T follicular helper cell (primary cell): ENCODE measurements around the gene RIIAD1.
"Not testable (repeated sequence)": the region's sequence is repeated elsewhere in the genome, so short reads cannot be mapped to it uniquely, and the experiment has no call there.

Experiments
- DNase-seq: peaks from one replicate; pipeline ENCODE4 v3.0.0-alpha.2; 2020; ENCODE audit warnings: low read depth

RIIAD1 gene

DNA sequence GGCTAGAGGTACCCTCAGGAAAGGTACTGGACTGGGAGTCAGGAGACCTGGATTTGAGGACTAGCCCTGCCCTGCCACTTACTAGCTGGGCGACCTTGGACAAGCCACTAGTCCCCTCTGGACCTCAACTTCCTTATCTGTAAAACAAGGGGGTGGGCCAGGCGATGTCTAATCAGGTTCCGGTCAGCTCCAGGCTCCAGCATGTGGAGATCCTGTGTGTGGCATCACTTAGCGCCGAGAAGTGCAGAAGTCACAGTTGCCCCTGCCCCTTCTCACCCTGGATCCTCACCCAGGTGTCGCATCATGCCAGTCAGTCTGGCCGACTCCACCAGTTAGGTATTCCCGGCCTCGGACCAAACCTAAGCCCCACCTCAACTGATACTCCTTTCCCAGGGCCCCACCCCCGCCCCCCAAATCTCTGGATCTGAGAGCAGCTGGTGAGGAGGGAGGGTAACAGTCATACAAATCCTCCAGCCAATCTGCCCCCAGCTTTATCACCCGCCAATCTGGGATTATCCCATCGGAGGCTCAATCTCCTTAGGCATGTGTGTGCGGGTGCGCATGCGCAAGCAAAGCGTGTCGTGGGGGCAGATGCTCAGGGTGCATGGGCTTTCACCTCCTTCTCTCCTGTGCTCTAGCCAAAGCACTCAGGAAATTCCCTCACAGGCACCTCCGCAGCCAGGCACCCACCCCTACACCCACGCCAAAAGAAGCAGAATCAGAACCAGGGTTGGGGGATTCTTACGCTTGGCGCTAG, 10.1 kb upstream of the RIIAD1 start:
- DNase-seq = no peak

DNA sequence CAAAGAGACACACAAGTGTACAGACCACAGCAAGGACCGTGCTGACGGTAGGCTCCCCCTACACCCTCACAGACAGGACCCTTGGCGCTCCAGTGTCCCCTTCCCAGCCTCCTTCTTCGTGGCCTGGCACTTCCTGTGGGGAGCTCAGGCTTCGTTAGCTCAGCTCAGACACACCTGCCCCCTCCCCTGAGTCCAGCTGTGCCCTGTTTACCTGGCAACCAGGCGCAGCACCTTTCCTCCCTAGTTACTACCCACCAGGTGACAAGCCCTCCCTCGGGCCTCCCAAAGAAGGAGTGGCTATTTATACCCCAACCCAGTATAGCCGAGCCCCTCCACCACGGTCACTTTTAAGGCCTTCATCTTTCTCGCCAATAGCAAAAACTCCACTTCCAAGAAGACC, 9.4 kb upstream of the RIIAD1 start:
- no peak for DNase-seq

DNA sequence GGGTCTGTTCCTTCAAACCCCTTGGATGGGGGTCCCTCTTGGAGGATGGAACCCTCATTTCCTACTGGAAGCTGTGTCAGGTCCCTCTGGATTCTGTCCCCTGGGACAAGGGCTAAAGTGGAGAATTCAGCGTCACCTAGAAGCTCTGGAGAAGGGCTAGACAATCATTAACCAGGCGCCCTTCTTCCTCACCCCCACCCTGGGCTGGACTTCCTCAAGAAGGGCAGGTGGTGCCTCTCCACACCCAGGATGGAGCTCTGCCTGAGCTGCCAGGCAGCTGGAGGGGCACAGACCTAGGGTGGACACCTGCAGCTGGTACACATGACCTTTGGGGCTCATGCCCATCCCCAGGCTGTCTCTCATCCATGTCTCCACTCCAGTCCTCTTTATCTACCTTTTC, 8.3 kb upstream of the RIIAD1 start:
- no peak for DNase-seq

DNA sequence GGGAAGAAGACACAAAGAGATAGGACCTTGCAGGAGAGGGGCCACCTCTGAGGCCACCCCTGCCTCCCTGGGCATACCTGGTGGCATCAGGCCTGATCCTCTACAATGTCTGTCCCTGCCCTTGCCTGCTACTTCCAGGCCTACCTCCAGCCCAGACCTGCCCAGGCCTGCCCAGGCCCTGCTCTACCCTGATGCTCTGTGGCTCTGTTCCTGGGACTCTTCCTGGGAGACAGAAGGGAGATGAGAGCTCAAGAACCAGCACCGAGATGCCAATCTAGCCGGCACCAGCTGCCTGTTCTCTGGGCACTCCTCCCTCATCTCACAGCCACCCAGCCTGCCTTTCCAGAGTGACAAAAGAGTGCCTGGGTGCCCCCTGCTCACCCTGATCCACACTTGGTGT, 7.4 kb upstream of the RIIAD1 start:
- no peak for DNase-seq

DNA sequence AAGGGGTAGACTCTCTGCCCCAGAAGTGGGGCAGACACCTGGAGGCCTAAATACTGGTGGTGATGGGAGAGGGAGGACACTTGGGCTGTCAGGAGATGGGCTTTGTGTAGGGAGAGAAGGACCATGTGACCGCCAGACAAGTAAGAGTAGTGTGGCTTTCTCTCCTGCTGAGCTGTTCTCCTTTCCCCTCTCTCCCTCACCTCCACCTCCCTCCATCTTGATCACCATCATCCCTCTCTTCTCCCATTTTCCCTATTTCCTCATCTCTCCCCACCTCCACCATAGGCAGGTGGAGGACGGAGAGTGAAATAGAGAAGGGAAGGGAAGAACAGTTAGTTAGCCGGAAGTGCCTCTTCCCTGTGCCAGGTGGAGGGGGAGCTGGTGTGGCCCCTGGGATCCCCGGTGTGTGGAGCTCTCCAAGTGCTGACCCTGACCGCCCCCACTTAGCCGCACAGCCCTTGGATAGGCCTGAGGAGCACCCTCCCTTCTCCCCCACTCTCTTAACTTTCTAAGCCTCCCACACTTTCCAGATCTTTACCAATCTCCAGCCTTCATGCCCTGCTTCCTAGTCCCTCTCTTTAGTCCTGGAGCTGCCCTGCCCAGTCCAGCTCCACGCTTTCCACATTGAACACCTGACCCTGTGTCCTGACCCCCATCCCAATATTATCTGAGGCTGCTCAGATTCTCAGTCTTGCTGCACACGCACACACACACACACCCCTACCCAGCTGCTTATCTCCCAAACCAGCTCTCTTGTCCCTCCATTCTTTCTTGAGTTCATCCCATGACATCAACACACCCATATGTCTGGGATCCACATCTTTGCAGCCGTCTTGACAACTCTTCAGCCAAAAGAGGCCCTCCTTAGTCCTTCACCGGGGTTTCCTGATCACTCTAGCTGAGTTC, 6.2 kb upstream of the RIIAD1 start:
- DNase-seq = no peak

DNA sequence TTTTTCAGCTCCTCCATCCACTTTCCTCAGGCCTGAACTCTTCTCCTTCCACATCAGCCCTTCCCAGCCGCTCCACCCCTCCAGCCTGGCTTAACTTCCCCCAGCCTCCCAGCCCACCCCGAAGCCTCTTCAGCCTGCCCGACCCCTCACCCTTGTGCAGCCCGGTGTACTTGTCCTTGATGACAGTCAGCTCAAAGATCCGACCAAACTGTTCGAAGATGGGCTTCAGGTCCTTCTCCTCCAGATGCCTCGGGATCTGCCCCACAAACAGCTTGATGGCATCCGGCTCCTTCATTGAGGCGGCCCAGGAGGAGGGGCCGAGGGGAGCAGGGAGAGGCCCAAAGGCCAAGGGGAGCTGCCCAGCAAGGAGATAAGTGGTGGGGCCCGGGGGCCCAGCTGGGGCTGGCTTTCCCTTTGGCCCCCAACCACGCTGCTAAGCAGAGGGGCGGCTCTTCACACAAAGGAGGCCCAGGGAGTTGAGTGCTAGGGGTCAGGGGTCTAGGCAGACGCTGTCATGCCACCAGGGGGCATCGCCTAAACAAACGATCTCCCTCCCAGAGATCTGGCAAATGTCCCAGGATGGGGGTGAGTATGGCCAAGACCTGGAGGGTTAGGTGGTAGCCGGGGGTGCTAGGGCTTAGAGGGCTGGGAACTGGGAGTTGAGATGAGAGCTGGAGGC, 5.5 kb upstream of the RIIAD1 start:
- DNase-seq = no peak

DNA sequence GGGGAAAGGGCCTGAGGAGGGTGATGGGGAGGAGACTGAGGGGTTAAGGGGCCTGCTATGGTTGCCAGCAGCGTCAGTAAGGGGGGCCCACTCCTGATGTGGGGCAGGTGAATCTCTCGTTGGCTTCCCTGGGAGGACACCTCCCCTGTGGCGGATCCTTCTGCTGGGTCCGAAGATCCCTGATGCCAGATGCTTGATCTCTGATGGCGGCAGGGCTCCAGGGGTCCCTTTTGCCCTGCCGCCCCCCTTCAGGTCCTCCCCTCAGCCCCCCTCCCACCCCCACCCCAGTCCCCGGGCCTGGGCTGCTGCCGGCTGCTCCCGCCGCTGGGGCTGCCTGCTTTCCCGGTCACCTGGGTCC, 4.9 kb upstream of the RIIAD1 start:
- no peak for DNase-seq

DNA sequence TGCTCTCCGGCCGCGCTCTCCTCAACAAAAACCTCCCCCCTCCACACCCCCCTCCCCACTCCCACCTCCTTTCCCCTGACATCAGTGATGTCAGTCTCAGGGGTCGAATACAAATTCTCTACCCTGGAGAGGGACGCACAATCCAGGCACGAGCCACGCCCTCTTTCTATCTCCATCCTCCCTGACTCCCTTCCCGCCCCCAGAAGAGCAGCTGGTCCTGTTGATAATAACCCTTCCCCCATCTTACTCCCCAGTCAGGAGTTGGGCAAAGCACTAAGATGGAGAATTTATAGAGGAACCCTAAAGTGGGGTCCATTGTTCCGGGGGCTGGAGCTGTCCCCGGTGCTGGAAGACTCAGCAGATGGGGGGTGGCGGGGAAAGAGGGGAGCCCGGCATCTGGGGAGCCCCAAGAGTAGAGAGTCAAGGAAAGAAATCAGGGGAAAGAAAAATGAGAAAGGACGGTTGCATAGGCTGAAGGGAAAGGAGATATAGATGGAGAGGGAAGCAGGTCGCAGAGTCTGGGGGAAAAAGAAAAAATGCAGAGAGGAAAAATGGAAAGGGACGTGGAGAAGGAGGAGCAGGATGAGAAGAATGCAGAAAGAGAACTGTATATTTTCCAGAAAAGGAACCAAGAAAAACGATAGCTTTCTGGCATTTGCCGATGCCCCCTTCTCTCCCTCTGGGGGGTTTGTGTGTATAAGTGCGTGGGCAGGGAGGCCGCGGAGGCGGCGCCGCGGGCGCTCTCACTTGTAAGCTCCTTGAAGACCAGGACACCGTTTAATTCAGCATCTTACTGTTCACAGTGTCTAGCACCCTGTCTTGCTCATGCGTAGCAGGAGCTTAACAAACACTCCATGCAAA, 4.3 kb upstream of the RIIAD1 start, which contains the start of gene CELF3:
Gene CELF3 (minus strand): TSS at position 33 of the 861 bp plus-strand sequence. CDS start 783 bp downstream, outside the sequence.
- no peak for DNase-seq

DNA sequence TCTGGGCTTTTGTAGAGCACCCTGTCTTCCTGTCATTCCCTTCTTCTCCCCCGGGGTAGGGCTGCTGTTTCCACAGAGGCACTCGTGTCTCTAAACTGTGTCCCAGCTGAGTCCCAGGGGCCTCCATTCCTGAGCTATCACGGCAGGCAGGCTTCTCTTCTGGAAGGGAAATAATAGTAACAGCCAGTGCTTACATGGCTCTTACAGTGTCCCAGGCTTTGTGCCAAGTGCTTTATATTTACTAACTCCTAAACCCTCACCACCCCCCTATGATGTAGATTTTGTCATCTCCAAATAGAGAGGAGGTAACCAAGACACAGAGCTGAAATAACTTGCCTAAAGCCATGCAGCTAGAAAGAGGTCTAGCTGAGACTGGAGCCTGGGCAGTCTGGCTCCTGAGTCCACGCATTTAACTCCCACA, 3.3 kb upstream of the RIIAD1 start:
- DNase-seq = no peak

DNA sequence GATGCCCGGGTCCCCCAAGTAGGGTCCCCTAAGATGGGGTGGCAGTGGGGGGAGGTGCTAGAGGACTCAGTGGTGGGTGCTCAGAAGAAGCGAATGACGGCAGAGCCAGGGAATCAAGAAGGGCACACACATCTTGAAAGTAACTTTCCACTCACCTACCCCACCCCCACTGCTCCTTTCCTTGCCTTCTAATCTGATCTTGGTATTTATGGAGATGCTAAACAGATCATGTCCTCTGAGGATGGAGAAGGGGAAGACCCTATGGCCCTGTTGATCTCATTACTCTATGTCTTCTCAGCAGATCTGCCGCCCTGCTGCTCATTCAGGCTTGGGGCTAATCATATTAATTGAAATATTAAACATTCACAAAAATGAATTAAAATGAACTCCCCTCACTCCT, 2.7 kb upstream of the RIIAD1 start:
- DNase-seq = no peak

DNA sequence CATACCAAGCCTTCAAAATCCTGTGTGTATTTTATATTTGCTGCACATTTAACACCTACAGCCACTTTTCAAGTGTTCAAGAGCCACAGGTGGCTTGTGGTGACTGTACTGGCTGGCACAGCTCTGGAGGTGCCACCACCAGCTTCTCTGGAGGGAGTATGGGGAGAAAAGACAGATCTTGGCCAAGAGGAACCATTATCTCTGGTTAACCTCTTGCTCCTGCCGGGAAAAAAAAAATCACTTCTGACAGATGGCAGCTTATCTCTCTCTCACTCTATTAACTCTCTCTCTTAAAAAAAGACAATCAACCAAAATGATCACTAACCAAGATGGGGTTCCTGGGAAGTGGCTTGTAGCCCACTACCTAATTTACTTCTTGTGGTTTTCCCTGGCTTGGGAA, 1.2 kb upstream of the RIIAD1 start:
- DNase-seq = no peak

DNA sequence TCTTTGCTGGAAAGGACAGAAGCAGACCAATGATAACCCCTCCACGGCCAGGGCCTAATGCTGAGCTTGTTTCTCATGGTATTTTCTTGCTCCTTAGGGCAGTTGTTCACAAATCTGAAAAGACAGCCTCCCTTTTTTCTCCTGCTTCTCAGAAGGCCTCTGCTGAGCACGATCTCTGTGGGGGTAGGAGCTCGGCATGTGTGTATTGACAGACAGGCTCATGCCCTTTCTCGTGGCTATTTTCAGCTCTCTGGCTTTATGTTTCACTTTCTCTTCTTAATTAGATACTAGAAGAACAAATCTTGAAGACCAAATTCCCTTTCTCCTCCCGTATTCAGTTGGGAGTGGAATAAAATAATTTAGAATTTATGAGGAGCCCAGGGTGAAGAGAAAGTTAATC, 768 bp upstream of the RIIAD1 start:
- DNase-seq = no peak

DNA sequence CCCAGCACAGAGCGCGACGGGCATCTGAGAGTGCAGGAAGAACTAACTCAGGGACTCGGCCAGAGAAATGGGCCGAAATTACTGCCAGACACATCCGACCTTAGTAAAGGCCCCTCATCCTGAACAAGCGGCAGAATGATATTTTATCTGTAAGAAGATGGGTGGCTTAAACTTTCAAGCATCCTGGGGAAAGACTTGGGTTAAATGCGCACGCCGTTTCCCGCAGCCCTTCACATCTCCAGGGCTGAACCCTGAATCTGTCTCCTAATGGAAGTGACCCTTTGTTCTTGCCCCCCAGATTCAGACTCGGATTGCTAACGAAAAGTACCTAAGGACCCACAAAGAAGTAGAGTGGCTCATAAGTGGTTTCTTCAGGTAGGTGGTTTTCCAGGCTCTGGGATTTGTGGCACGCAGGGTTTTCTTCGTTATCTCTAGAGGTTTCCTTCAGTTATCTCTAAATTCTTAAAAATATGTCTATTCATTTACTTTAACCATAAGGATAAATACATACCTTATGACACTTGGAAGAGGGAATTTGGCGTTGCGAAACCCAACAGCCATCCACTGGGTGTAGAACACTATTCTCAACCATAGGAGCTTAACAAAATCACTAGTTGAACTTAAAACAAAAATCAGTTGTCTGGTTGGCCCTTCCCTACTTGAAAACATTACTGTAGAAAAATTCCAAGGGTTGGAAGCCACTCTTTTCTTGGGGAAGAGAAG, 627 bp downstream of the RIIAD1 start:
- no peak for DNase-seq

DNA sequence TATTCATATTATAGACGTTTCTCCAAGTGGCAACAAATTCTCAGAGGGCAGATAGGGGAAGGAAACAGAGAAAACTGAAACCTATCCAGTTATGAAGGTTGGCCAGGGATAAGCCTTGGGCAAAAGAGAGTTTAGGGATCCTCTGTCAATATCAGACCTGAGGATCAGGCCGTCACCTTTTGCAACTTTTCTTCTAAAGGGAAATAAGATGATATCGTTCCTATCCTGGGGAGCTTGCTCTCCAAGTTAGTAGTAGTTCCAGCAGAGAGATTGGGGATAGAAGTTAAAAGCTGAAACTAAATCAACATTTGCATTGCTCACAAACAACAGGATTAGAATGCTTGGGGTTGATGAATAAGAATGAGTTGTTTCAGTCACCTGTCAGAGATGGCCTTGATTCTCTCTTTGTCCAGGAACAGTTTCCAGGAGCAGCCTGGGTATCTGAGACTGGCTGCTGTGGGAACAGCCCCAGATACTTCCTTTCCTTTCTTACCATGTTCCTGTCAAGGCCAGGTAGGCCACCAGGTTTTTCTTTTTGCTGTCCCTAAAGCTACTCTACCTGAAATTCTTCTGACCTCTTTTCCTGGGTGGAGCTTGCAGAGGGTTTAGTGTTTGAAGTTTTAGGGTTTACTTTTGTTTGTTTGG, 2.5 kb downstream of the RIIAD1 start:
- DNase-seq = no peak

DNA sequence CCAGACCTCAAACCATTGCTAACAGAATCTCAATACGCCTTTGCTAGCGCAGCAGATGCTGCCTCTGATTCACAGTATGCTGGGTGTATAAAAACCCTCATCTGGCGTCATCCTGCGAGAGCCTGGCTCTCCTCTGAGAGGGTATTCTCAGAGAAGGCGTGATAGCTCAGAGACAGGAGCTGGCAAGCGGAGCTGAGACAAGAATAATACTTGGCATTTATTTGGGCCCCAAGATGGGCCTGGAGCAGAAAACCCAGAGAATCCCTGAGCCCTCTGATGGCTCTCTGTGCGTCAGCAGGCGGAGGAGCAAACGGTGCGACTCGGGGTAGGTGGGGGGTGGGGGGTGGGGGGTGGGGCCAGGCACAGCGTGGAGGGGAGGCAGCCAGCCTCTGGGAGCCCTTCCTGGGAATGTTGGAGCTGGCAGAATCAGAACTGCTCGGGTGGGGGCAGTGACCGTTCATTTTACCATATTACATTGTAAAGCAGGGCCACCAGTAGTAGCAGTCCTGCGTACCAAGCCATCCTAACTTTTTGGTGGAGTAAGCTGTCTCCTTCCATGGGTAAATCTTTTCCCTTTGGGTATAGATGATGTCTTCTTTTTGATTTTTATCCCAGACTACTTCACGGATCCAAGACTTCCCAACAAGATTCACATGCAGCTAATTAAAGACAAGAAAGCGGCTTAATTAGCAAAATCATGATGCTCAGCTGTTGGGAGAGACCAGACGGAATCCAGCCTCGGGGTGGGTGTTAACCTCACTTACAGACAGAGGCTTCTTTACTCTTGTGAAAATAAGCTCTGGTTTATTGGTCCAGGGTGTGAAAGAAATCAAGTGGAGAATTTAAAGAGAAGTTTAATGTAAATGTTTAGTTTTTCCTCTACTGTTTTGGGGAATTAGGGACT, 7.1 kb downstream of the RIIAD1 start:
- DNase-seq = no peak

DNA sequence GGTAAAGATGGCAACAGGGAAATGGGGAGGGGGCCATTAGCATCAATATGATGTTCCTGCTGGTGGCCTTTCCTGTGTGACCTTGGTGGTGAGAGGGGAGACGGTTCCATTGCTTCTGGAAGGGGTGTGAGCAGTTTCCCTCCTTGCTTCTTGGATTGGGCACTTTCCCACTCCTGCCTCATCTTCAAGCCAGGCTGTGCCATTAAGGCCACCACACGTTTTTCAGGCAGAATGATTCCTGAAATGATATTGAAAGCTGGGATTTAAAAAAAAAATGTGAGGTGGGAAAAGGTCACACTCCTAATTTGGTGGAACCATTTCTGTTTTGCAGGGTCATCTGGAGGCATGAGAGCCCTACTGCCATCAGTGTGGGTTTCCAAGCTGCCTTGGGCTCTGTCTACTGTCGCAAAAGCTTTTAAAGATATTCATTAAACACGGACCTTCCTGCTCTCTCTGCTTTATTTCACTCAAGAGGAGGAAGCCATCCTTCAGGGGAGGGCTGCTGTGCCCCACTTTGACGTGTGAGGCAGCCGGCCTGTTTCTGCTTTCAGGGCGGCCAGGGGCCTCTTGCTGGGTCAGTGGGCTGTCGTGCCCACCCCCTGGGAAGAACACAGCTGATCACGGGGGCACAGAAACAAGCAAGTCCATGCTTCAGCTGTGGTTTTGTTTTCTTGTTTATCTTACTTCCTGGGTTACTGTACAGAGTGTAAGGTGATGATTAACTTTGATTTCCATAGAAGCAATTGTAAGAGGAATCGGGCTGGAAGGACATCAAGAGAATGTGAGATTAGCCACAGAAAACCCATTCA, 8.0 kb downstream of the RIIAD1 start:
- no peak for DNase-seq

DNA sequence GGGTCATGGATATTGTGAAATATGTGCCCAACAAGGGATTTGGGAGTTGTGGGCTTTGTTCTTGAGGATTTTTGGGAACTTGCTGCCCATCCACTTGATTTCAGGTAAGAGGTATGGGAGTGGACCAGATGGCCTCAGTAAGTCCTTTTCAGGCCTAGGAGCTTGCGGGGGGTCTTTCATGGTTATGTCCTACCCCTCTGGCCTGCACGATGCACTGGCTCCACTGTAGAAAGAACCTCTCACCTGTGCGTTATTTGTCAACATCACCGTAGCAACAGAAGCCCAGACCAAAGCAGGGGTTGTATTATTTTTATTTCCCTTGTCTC, 8.6 kb downstream of the RIIAD1 start:
- no peak for DNase-seq

DNA sequence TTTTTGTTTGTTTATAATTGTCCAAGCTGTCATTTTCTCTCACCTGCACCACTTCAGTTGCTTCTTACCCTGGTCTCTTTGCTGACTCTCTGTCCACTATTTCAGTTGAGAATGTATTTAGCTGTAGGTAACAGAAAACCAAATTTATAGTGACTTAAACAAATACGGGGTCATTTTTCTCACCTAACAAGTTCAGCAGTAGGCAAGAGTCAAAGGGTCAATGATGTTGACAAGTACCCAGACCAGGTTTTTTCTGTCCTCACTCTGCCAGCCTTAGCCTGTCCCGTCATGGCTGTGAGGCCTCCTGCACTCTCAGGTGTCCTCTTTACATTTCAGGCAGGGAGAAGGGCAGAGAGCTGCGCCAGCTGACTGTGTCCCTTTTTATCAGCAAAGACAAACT, 11.8 kb downstream of the RIIAD1 start:
- DNase-seq = no peak

DNA sequence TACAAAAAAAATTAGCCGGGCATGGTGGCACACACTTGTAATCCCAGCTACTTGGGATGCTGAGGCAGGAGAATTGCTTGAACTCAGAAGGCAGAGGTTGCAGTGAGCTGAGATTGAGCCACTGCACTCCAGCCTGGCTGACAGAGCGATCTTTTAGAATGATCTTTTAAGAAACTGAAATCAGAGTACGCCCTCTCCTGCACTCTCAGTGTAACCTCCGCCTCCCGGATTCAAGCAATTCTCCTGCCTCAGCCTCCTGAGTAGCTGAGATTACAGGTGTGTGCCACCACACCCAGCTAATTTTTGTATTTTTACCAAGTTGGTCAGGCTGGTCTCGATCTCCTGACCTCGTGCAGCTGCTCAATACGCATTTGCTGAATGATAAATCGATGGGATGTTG, 12.7 kb downstream of the RIIAD1 start:
- DNase-seq = not testable (repeated sequence)
